Measurements from ENCODE around the gene EDA. TPM values are rescaled to one million over a fixed set of nuclear protein-coding genes. Genes with fewer than 3 reads are reported as not detected.

EDA gene
- total and polyA plus RNA-seq, 2 donors (not counting 1 experiment from before 2014, with no cell fraction given) = 0.04 to 1.2 TPM

DNA sequence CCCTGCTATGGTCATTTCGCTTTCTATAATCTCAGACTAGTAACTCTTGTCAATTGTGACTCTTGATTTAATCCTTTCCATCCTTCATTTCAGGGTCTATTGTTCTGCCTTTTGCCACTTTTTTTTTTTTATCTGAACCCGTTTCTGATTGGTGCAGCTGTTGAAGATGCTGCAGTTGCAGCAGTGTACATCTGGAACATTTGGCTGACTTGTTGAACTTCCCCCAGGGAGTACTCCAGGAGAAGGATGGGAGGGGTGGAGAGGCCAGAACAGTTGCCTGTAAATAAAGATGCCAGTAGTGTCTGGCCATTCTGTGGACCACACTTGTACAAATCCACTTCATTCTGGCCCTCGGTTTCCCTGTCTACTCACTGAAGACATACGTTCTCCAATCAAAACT lies 1.0 kb upstream of the EDA start:
- Histone ChIP-seq H3K4me2 (replicated peaks; ENCODE audit: low read depth, low read length, poor library complexity, severe bottlenecking) (no peak overlapping the region), H3K36me3 (replicated peaks in 1 of 2; ENCODE audit: control extremely low read depth in 1 of 2, control insufficient read depth in 1 of 2, extremely low read depth in 1 of 2, insufficient read depth in 2 of 2, low read length in 1 of 2) (no peaks in the 10 kb centered on the region), H2AFZ (ENCODE audit: insufficient read depth, low read depth, low read length, poor library complexity, severe bottlenecking) (no peak overlapping the region), H3K27ac (ENCODE audit: low read length in 2 of 2) (no peak overlapping the region), H3K9ac (ENCODE audit: low read length) (no peak overlapping the region), H3K9me3 (ENCODE audit: control extremely low read depth in 1 of 3, control insufficient read depth in 2 of 3, insufficient read depth in 1 of 3, low read length in 2 of 3) (peaks cover 0 to 3% (median 0%) of the 10 kb centered on the region in 3 donors), H3K27me3 (replicated peaks in 1 of 4; ENCODE audit: control extremely low read depth in 1 of 4, control insufficient read depth in 3 of 4, insufficient read depth in 4 of 4, low read length in 3 of 4) (peaks cover 0 to 16% (median 6%) of the 10 kb centered on the region in 4 experiments), H3K4me3 (ENCODE audit: control extremely low read depth in 1 of 5, extremely low read depth in 1 of 5, insufficient read depth in 1 of 5, low read depth in 2 of 5, low read length in 4 of 5) (no peak overlapping the region), H4K20me1 (ENCODE audit: control insufficient read depth, insufficient read depth, low read length, poor library complexity, severe bottlenecking) (no peaks in the 10 kb centered on the region), H3K79me2 (ENCODE audit: control insufficient read depth, insufficient read depth, low read length) (no peaks in the 10 kb centered on the region), H3K4me1 (ENCODE audit: control insufficient read depth in 2 of 2, insufficient read depth in 2 of 2, low read length in 2 of 2) (peaks cover 0 to 7% of the 10 kb centered on the region in 2 donors)
- peaks cover 27% of the 10 kb centered on the region for H3K27me3 Mint-ChIP-seq
- intact Hi-C loops (cut with micrococcal nuclease) = loop anchor here (5.0 kb wide), 1 partner anchor 788 kb away; the partner anchor contains the start of gene EFNB1
- TF ChIP-seq EZH2 (IDR thresholded peaks at IDR 0.05; ENCODE audit: borderline replicate concordance, insufficient read depth, low read depth, low read length, poor library complexity, severe bottlenecking) = no peak
- TF ChIP-seq, protein P1, sequence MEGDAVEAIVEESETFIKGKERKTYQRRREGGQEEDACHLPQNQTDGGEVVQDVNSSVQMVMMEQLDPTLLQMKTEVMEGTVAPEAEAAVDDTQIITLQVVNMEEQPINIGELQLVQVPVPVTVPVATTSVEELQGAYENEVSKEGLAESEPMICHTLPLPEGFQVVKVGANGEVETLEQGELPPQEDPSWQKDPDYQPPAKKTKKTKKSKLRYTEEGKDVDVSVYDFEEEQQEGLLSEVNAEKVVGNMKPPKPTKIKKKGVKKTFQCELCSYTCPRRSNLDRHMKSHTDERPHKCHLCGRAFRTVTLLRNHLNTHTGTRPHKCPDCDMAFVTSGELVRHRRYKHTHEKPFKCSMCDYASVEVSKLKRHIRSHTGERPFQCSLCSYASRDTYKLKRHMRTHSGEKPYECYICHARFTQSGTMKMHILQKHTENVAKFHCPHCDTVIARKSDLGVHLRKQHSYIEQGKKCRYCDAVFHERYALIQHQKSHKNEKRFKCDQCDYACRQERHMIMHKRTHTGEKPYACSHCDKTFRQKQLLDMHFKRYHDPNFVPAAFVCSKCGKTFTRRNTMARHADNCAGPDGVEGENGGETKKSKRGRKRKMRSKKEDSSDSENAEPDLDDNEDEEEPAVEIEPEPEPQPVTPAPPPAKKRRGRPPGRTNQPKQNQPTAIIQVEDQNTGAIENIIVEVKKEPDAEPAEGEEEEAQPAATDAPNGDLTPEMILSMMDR (IDR thresholded peaks at IDR 0.05) = no peak
- ChIA-PET POLR2A (no interaction called here), CTCF (no interaction called here)
- no peak overlapping the region for H3K4me3 Mint-ChIP-seq
- no peaks in the 10 kb centered on the region for H3K9me3 Mint-ChIP-seq (ENCODE audit: insufficient read depth)
- H3K4me1 Mint-ChIP-seq = peaks cover 5% of the 10 kb centered on the region
- ATAC-seq (ENCODE audit: low read depth) (no peak), DNase-seq (no peak)
- no peak overlapping the region for H3K27ac Mint-ChIP-seq
- WGBS (ENCODE audit: insufficient coverage) = no CpG with 5 or more reads among the region's 4 CpGs

DNA sequence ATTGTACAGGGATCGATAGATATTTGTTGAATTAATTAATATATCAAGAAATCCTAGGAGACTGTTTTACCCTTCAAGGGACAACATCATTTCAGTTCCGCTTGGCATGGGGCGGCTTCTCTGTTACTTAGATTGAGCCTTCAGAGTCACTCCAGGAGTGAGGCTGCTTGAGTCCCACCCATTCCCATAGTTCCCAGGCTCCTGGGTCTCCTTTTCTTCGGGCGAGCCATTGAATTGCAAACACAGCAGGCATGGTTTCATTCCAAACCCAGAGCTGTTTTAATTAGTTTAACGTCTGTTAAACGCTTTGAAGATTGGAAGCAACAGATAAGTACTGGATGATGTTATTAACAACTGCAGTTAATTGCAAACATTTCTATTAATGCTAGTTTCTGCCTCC lies 571 bp upstream of the EDA start:
- Mint-ChIP-seq H3K4me1 (peaks cover 5% of the 10 kb centered on the region), H3K27me3 (peaks cover 28% of the 10 kb centered on the region), H3K9me3 (ENCODE audit: insufficient read depth) (no peaks in the 10 kb centered on the region), H3K4me3 (peak overlapping the region; percentile 39), H3K27ac (no peak overlapping the region)
- intact Hi-C loops (cut with micrococcal nuclease) = loop anchor here (5.0 kb wide), 1 partner anchor 788 kb away; the partner anchor contains the start of gene EFNB1
- Histone ChIP-seq H3K4me2 (replicated peaks; ENCODE audit: low read depth, low read length, poor library complexity, severe bottlenecking) (peak overlapping the region; percentile 69), H4K20me1 (ENCODE audit: control insufficient read depth, insufficient read depth, low read length, poor library complexity, severe bottlenecking) (no peaks in the 10 kb centered on the region), H3K79me2 (ENCODE audit: control insufficient read depth, insufficient read depth, low read length) (no peaks in the 10 kb centered on the region), H3K36me3 (replicated peaks in 1 of 2; ENCODE audit: control extremely low read depth in 1 of 2, control insufficient read depth in 1 of 2, extremely low read depth in 1 of 2, insufficient read depth in 2 of 2, low read length in 1 of 2) (no peaks in the 10 kb centered on the region), H3K27me3 (replicated peaks in 1 of 4; ENCODE audit: control extremely low read depth in 1 of 4, control insufficient read depth in 3 of 4, insufficient read depth in 4 of 4, low read length in 3 of 4) (peaks cover 0 to 16% (median 6%) of the 10 kb centered on the region in 4 experiments), H3K4me1 (ENCODE audit: control insufficient read depth in 2 of 2, insufficient read depth in 2 of 2, low read length in 2 of 2) (peaks cover 0 to 7% of the 10 kb centered on the region in 2 donors), H3K9ac (ENCODE audit: low read length) (no peak overlapping the region), H3K27ac (ENCODE audit: low read length in 2 of 2) (no peak overlapping the region), H3K4me3 (ENCODE audit: control extremely low read depth in 1 of 5, extremely low read depth in 1 of 5, insufficient read depth in 1 of 5, low read depth in 2 of 5, low read length in 4 of 5) (peak overlapping the region in 1 of 5 experiments; percentile 33), H3K9me3 (ENCODE audit: control extremely low read depth in 1 of 3, control insufficient read depth in 2 of 3, insufficient read depth in 1 of 3, low read length in 2 of 3) (peaks cover 0 to 3% (median 0%) of the 10 kb centered on the region in 3 donors), H2AFZ (ENCODE audit: insufficient read depth, low read depth, low read length, poor library complexity, severe bottlenecking) (no peak overlapping the region)
- no peak for DNase-seq
- TF ChIP-seq EZH2 (IDR thresholded peaks at IDR 0.05; ENCODE audit: borderline replicate concordance, insufficient read depth, low read depth, low read length, poor library complexity, severe bottlenecking) = no peak
- POLR2A ChIA-PET = no interaction called here
- CTCF ChIA-PET = no interaction called here
- ATAC-seq (ENCODE audit: low read depth) = no peak
- WGBS (ENCODE audit: insufficient coverage) = 76% methylated on average over 2 of the region's 7 CpGs
